Ishikawa (cell line): ENCODE results near the gene POTEF.
A peak's percentile ranks its signal among the peaks of the same experiment; 100 is the strongest.

Source experiments
- CEBPB ChIP-seq: IDR thresholded peaks from 2 replicates; pipeline ENCODE4 v1.6.1; 2012
- CREB1 ChIP-seq: IDR thresholded peaks from 2 replicates; pipeline ENCODE4 v1.6.1; 2012; ENCODE audit warnings: low read depth
- EGR1 ChIP-seq: IDR thresholded peaks from 2 replicates; pipeline ENCODE4 v1.6.1; 2012
- EP300 ChIP-seq: IDR thresholded peaks from 2 replicates; pipeline ENCODE4 v1.6.1; 2012; ENCODE audit warnings: borderline replicate concordance
- FOXM1 ChIP-seq: IDR thresholded peaks from 2 replicates; pipeline ENCODE4 v1.6.1; 2012; ENCODE audit warnings: low read depth, borderline replicate concordance
- MAX ChIP-seq: IDR thresholded peaks from 2 replicates; pipeline ENCODE4 v1.6.1; 2012
- NFIC ChIP-seq: IDR thresholded peaks from 2 replicates; pipeline ENCODE4 v1.6.1; 2012
- RAD21 ChIP-seq: IDR thresholded peaks from 2 replicates; pipeline ENCODE4 v1.6.1; 2012; ENCODE audit warnings: low read depth
- TAF1 ChIP-seq: IDR thresholded peaks from 2 replicates; pipeline ENCODE4 v1.6.1; 2012; ENCODE audit warnings: low read depth, mild to moderate bottlenecking
- TCF12 ChIP-seq: IDR thresholded peaks from 2 replicates; pipeline ENCODE4 v1.6.1; 2012; ENCODE audit warnings: low read depth
- TEAD4 ChIP-seq: IDR thresholded peaks from 2 replicates; pipeline ENCODE4 v1.6.1; 2012
- USF1 ChIP-seq: IDR thresholded peaks from 2 replicates; pipeline ENCODE4 v1.6.1; 2012
- YY1 ChIP-seq: IDR thresholded peaks from 2 replicates; pipeline ENCODE4 v1.6.1; 2012; ENCODE audit warnings: low read depth
- ZBTB7A ChIP-seq: IDR thresholded peaks from 2 replicates; pipeline ENCODE4 v1.6.1; 2012; ENCODE audit warnings: low read depth
- TF ChIP-seq, protein P1 (sequence below): IDR thresholded peaks from 2 replicates; pipeline ENCODE4 v1.6.1; 2012; ENCODE audit warnings: low read depth, mild to moderate bottlenecking

The POTEF gene

DNA sequence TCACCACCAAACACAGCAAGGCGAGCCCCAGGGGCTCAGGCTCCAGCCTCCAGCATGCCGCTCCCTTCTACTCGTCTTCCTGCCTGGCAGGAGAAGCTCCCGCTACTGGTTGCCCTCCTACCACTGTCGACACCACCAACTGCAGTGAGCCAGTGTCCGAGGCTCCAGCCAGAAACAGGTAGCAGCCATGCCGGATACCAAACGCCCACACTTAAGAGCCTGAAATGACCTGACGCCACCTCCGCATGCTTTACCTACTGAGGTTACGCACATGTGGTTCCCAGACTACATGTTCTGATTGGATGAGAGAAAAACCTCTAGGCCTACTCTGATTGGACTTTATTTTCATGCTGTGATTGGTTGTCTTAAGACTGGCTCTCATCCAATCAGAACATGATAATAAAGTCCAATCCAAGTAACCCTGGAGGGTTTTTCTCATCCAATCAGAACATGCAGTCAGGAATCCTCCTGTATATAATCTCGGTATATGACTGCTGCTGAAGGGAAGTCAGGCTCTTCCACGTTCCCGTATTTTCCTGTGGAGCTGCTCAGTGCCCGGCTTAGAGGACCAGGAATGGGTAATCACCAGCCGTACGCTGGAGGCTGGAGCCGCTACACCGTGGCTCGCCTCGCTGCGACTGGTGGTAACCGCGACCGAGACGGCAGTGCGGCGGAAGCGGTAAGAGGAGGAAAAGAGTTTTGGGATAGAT is at the start of gene POTEF:
Gene POTEF, minus strand, starts transcription at position 103 of the 710 bp plus-strand sequence. CDS start 8,707 bp downstream, outside the sequence.
- 0 out of 2 replicates have a peak, but pooled peaks have one; percentile 7 for TF ChIP-seq USF1
- TF ChIP-seq MAX: peak; percentile 77
- TF ChIP-seq EGR1: peak; percentile 88
- TF ChIP-seq YY1: peak; percentile 66
- peak; percentile 53 for TF ChIP-seq TAF1

- TF ChIP-seq CREB1 (no peak), TAF1 (no peak), USF1 (no peak), TCF12 (no peak), RAD21 (no peak), EGR1 (no peak), YY1 (no peak), CEBPB (no peak), ZBTB7A (no peak), TEAD4 (no peak)
These were observed 40.9 kb upstream of the POTEF start for GRCh38 chr2:130169896-130170295.

- TF ChIP-seq TAF1: no peak
- no peak for TF ChIP-seq YY1
- TF ChIP-seq, protein P1, sequence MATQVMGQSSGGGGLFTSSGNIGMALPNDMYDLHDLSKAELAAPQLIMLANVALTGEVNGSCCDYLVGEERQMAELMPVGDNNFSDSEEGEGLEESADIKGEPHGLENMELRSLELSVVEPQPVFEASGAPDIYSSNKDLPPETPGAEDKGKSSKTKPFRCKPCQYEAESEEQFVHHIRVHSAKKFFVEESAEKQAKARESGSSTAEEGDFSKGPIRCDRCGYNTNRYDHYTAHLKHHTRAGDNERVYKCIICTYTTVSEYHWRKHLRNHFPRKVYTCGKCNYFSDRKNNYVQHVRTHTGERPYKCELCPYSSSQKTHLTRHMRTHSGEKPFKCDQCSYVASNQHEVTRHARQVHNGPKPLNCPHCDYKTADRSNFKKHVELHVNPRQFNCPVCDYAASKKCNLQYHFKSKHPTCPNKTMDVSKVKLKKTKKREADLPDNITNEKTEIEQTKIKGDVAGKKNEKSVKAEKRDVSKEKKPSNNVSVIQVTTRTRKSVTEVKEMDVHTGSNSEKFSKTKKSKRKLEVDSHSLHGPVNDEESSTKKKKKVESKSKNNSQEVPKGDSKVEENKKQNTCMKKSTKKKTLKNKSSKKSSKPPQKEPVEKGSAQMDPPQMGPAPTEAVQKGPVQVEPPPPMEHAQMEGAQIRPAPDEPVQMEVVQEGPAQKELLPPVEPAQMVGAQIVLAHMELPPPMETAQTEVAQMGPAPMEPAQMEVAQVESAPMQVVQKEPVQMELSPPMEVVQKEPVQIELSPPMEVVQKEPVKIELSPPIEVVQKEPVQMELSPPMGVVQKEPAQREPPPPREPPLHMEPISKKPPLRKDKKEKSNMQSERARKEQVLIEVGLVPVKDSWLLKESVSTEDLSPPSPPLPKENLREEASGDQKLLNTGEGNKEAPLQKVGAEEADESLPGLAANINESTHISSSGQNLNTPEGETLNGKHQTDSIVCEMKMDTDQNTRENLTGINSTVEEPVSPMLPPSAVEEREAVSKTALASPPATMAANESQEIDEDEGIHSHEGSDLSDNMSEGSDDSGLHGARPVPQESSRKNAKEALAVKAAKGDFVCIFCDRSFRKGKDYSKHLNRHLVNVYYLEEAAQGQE: no peak
- no peak for TF ChIP-seq TCF12
- no peak for TF ChIP-seq NFIC
- TF ChIP-seq RAD21: no peak
- no peak for TF ChIP-seq ZBTB7A
- no peak for TF ChIP-seq EP300
- no peak for TF ChIP-seq FOXM1
- no peak for TF ChIP-seq MAX
- no peak for TF ChIP-seq CREB1
- TF ChIP-seq CEBPB: no peak
- TF ChIP-seq EGR1: no peak
- no peak for TF ChIP-seq TEAD4
- no peak for TF ChIP-seq USF1
These were observed 36.4 kb upstream of the POTEF start for GRCh38 chr2:130165293-130166016.

DNA sequence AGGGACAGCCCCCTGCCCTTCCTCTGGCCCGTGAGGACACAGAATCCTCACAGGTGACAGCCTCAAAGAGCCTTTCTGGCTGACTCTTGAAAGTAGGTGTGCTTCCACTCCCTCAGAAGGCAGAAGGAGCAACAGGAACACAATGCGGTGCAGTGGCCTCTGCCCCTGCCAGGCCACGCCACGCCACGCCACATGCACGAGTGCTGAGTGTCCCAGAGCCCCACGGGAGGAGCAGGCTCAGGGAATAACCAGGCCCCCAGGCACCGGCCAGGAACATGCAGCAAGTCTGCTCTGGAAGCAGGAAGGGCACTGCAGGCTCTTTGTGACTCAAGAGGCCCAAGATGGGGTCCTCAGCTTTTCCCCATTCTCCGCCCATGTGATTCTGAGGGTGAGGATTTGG is 33.9 kb upstream of the POTEF start:
- TF ChIP-seq, protein P1: no peak
- TF ChIP-seq MAX (no peak), EGR1 (no peak), YY1 (no peak)

GRCh38 chr2:130160131-130160530 is 31.1 kb upstream of the POTEF start:
- TF ChIP-seq USF1 (no peak), TCF12 (no peak), RAD21 (no peak), EGR1 (no peak), ZBTB7A (no peak), YY1 (no peak), TEAD4 (no peak), TAF1 (no peak), FOXM1 (no peak), CEBPB (no peak), NFIC (no peak), MAX (no peak)
- TF ChIP-seq, protein P1: no peak
